Thyroid gland (tissue), 4 donors: Measurements from ENCODE around the gene FBXO38. TPM values are rescaled to one million over a fixed set of nuclear protein-coding genes. Genes with fewer than 3 reads are reported as not detected.

Source experiments
- DNase-seq, 2 donors: peaks; one replicate each; pipeline ENCODE4 v3.0.0-alpha.2; 2019
- H3K27ac ChIP-seq, 3 donors: fragments of 200-600 bp; sonication (generic); 1 replicate in 2 of 3; 2 replicates in 1 of 3; pipeline ENCODE4 v1.5.1; 2016 to 2019; ENCODE audit warnings: mild to moderate bottlenecking in 1 of 3, moderate library complexity in 1 of 3
- H3K27me3 ChIP-seq: fragments of 200-600 bp; sonication (generic); one replicate; pipeline ENCODE4 v1.5.1; 2019
- H3K36me3 ChIP-seq, 2 donors: fragments of 200-600 bp; sonication (generic); one replicate each; pipeline ENCODE4 v1.5.1; 2016 to 2019
- H3K4me1 ChIP-seq, 2 donors: fragments of 200-600 bp; sonication (generic); one replicate each; pipeline ENCODE4 v1.5.1; 2017 to 2019
- H3K4me3 ChIP-seq, 3 donors: fragments of 200-600 bp; sonication (generic); replicated peaks in 1 of 3; 1 replicate in 2 of 3; 2 replicates in 1 of 3; pipeline ENCODE4 v1.5.1; 2016; ENCODE audit warnings: mild to moderate bottlenecking in 1 of 3
- H3K9me3 ChIP-seq: fragments of 200-600 bp; sonication (generic); one replicate; pipeline ENCODE4 v1.5.1; 2017
- CTCF ChIP-seq, 6 experiments: fragments of 200-600 bp in 3 of 6; fragments of 450-650 bp in 3 of 6; sonication (generic) in 3 of 6; IDR thresholded peaks; one replicate each; pipeline ENCODE4 v1.5.1; 2016 to 2019; ENCODE audit warnings: antibody characterized with exemption in 6 of 6, mild to moderate bottlenecking in 2 of 6, inconsistent platforms in 1 of 6, moderate library complexity in 1 of 6
- POLR2A ChIP-seq, 2 donors: fragments of 450-650 bp; IDR thresholded peaks; one replicate each; pipeline ENCODE4 v1.6.1; 2017; ENCODE audit warnings: antibody characterized with exemption in 2 of 2, mild to moderate bottlenecking in 2 of 2, moderate library complexity in 1 of 2
- WGBS, 2 donors: methylation state at CpG; one replicate each; pipeline ENCODE4 v1.1.5; 2017; 5-methylcytosine and 5-hydroxymethylcytosine counted together
- intact Hi-C: fragments of 100-400 bp; cut with DNase I; formaldehyde crosslinking; loops from one replicate; pipeline ENCODE4 v1.15.1; 2023
- total RNA-seq, 4 donors: library from RNA; depleted of rRNA; stranded (reverse); fragments of >200 nt; gene quantifications; one replicate each; pipeline ENCODE4 v1.2.3, GENCODE V29; 2016

Gene FBXO38
- total RNA-seq, 4 donors from 2014 or later = 49.6 to 86.4 (median 64.1) TPM

GRCh38 chr5:148471379-148471778, 87.6 kb downstream of the FBXO38 start:
- intact Hi-C loops = no loop called here
- Histone ChIP-seq H3K4me1 (no peaks in the 10 kb centered on the region), H3K9me3 (no peaks in the 10 kb centered on the region), H3K27ac (no peak overlapping the region), H3K4me3 (no peak overlapping the region), H3K27me3 (no peaks in the 10 kb centered on the region), H3K36me3 (no peaks in the 10 kb centered on the region)
- 83 to 86% methylated on average over 2 of the region's 2 CpGs for WGBS, 2 donors
- TF ChIP-seq POLR2A (IDR thresholded peaks at IDR 0.05) (no peak), CTCF (IDR thresholded peaks at IDR 0.05) (no peak)
- no peak for DNase-seq

DNA sequence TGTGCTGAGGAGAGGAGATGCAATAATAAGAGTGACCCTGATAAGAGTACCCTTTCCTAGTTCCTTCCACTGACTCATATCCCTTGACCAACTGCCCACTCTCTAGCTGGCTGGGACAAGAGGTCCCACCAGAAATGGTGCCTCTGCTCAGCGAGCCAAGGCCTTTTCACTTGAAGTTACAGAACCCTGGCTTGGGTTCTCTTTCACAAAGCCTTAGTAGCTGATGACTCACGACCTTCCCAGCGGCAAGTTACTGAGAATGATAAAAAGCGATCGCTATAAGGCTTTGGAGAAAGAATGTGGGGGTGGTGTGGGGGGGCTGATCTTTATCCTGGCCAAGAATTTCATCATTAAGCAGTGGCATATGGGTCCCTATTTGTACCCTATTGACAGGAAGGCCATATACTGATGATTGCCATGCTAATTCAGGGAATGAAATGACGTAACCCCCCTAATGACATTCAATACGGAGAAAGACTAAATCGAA, 90.3 kb downstream of the FBXO38 start:
- H3K27ac ChIP-seq = peak overlapping the region in 1 of 3 donors; percentile 13
- no peaks in the 10 kb centered on the region for H3K4me1 ChIP-seq
- WGBS, 2 donors = 81 to 86% methylated on average over 8 of the region's 8 CpGs
- no peaks in the 10 kb centered on the region for H3K27me3 ChIP-seq
- intact Hi-C loops = no loop called here
- H3K36me3 ChIP-seq = no peaks in the 10 kb centered on the region
- TF ChIP-seq POLR2A (IDR thresholded peaks at IDR 0.05) (no peak), CTCF (IDR thresholded peaks at IDR 0.05) (no peak)
- no peaks in the 10 kb centered on the region for H3K9me3 ChIP-seq
- DNase-seq = peak; percentile 12 to 14
- H3K4me3 ChIP-seq = no peak overlapping the region

DNA sequence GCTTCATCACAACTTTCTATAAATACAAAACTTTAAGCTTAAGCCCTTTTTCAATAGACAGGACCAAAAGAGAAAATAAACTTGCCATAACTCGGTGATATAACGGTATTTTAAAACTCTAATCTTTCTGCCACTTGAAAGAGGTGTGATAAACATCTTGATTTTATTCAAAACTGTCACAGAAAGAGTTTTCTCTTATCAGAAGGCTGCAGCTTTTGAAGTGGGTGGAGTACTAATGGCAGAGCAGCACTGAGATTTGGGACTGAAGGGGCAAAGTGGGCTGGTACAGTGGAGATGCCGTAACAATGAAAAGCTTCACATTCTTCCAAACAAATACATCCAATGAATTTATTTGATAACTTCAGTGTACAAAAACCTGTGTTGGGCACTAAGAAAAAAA, 92.5 kb downstream of the FBXO38 start:
- Histone ChIP-seq H3K36me3 (no peaks in the 10 kb centered on the region), H3K4me1 (no peaks in the 10 kb centered on the region), H3K4me3 (no peak overlapping the region), H3K27me3 (no peaks in the 10 kb centered on the region), H3K27ac (no peak overlapping the region), H3K9me3 (no peaks in the 10 kb centered on the region)
- 75 to 87% methylated on average over 3 of the region's 3 CpGs for WGBS, 2 donors
- intact Hi-C loops = no loop called here
- no peak for TF ChIP-seq POLR2A (IDR thresholded peaks at IDR 0.05)
- no peak for TF ChIP-seq CTCF (IDR thresholded peaks at IDR 0.05)
- DNase-seq = no peak

DNA sequence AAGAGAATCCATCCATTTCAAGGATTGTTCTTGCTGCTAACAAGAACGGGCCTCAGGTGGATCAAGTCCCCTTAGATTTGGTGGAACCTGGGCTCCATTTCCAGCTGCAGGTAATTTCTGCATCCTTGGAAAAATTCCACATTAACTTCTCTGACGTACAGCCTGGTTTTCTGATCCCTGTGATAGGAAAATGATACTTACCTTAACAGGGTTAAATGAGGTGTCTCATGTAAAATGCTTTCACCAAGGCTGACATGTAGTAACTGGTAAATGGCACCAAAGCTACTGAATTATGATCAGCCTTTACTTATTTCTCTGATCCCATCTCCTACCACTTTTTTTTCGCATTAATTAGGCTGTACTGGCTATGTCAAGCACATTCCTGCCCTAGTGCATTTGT, 93.7 kb downstream of the FBXO38 start:
- WGBS, 2 donors = 87 to 89% methylated on average over 3 of the region's 3 CpGs
- no peaks in the 10 kb centered on the region for H3K27me3 ChIP-seq
- no peak overlapping the region for H3K27ac ChIP-seq
- H3K4me1 ChIP-seq = no peaks in the 10 kb centered on the region
- no peaks in the 10 kb centered on the region for H3K9me3 ChIP-seq
- intact Hi-C loops = no loop called here
- DNase-seq = no peak
- TF ChIP-seq CTCF (IDR thresholded peaks at IDR 0.05) (no peak), POLR2A (IDR thresholded peaks at IDR 0.05) (no peak)
- H3K4me3 ChIP-seq = no peak overlapping the region
- H3K36me3 ChIP-seq = no peaks in the 10 kb centered on the region

DNA sequence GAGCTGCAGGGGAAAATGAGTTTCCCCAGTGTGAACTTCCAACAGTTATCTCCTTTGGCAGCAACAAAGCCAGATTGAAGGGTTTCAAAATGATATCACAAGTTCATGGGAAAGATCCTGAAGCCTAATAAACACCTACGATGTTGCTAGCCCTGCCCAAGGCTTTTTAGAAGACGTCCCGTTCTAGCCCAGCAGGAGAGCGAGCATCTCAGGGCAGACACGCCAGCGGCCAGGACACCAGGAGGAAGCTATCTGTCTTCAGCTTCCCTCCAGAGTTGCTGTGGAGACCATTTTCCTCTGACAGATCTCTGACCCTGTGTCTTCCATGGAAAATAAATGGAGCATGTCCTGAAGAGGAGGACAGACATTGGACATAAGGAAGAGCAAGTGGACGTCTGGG, 98.4 kb downstream of the FBXO38 start:
- TF ChIP-seq CTCF (IDR thresholded peaks at IDR 0.05) (no peak), POLR2A (IDR thresholded peaks at IDR 0.05) (no peak)
- Histone ChIP-seq H3K27me3 (no peaks in the 10 kb centered on the region), H3K4me1 (no peaks in the 10 kb centered on the region), H3K36me3 (no peaks in the 10 kb centered on the region), H3K27ac (no peak overlapping the region), H3K4me3 (no peak overlapping the region), H3K9me3 (no peaks in the 10 kb centered on the region)
- WGBS, 2 donors = 44 to 77% methylated on average over 7 of the region's 7 CpGs
- DNase-seq = no peak
- intact Hi-C loops = loop anchor here (5.0 kb wide), 1 partner anchor 40 kb away; no protein-coding TSS in a partner anchor
